ENCODE data around the gene GRIN2B. TPM values are rescaled to one million over a fixed set of nuclear protein-coding genes. Genes with fewer than 3 reads are reported as not detected.

Gene GRIN2B
- total and polyA plus RNA-seq, 10 of the 15 experiments (the other 5 are each of a cell fraction or from before 2014, with no cell fraction given), result under 0.01 TPM; not detected in 9

GRCh38 chr12:13980538-13981295 is 685 bp downstream of the GRIN2B start:
- ChIA-PET POLR2A (no interaction called here), RAD21 (ENCODE audit: unreplicated experiment) (no interaction called here), CTCF (interaction anchor here (0.7 kb wide), 1 partner anchor 77 kb away, joined by 3 read pairs; no protein-coding TSS in a partner anchor), SMC1A (ENCODE audit: uncharacterized antibody, unreplicated experiment) (no interaction called here)
- H3K9ac ChIP-seq (ENCODE audit: control insufficient read depth, insufficient read depth, low read length), result no peak overlapping the region
- H3K27me3 ChIP-seq (replicated peaks in 1 of 2; ENCODE audit: control insufficient read depth in 2 of 2, insufficient read depth in 2 of 2, low read length in 1 of 2), result peaks cover 0 to 10% of the 10 kb centered on the region in 2 experiments
- no peaks in the 10 kb centered on the region for H3K9me3 ChIP-seq (replicated peaks; ENCODE audit: control insufficient read depth, insufficient read depth, low read length)
- H3K4me2 ChIP-seq (ENCODE audit: control insufficient read depth, insufficient read depth), result peak overlapping the region; percentile 7; the same call in 1 of the 2 replicates
- 28% methylated on average over 47 of the region's 53 CpGs for WGBS (ENCODE audit: insufficient coverage, insufficient replicate concordance, low lambda C conversion rate, missing lambda C conversion rate)
- H3K4me1 ChIP-seq (ENCODE audit: control insufficient read depth, insufficient read depth, low read length), result no peaks in the 10 kb centered on the region
- no peak overlapping the region for H3K27ac ChIP-seq (ENCODE audit: control insufficient read depth, insufficient read depth)
- in situ Hi-C loops (cut with MboI), result no loop called here
- intact Hi-C loops (cut with micrococcal nuclease; ENCODE audit: unreplicated experiment), result no loop called here
- TF ChIP-seq SP1 (IDR thresholded peaks at IDR 0.05; ENCODE audit: low read depth, low read length) (no peak), SMARCA5 (IDR thresholded peaks at IDR 0.05) (no peak), POLR2AphosphoS5 (IDR thresholded peaks at IDR 0.05; ENCODE audit: low read length) (no peak), ZNF274 (IDR thresholded peaks at IDR 0.05; ENCODE audit: insufficient read depth, insufficient read length) (no peak), STAT3 (IDR thresholded peaks at IDR 0.05; ENCODE audit: low read depth, low read length) (no peak), HDAC6 (IDR thresholded peaks at IDR 0.05; ENCODE audit: unreplicated experiment) (no peak), PAX8 (IDR thresholded peaks at IDR 0.05) (no peak), EZH2 (IDR thresholded peaks at IDR 0.05; ENCODE audit: borderline replicate concordance, control insufficient read depth, low read depth, low read length) (no peak), BACH1 (IDR thresholded peaks at IDR 0.05; ENCODE audit: borderline replicate concordance) (no peak), TCF12 (IDR thresholded peaks at IDR 0.05; ENCODE audit: low read depth, low read length) (no peak), TCF3 (IDR thresholded peaks at IDR 0.05; ENCODE audit: borderline replicate concordance, insufficient read depth, low read depth, low read length) (no peak), MLLT1 (IDR thresholded peaks at IDR 0.05) (no peak)
- TF ChIP-seq, protein P1, sequence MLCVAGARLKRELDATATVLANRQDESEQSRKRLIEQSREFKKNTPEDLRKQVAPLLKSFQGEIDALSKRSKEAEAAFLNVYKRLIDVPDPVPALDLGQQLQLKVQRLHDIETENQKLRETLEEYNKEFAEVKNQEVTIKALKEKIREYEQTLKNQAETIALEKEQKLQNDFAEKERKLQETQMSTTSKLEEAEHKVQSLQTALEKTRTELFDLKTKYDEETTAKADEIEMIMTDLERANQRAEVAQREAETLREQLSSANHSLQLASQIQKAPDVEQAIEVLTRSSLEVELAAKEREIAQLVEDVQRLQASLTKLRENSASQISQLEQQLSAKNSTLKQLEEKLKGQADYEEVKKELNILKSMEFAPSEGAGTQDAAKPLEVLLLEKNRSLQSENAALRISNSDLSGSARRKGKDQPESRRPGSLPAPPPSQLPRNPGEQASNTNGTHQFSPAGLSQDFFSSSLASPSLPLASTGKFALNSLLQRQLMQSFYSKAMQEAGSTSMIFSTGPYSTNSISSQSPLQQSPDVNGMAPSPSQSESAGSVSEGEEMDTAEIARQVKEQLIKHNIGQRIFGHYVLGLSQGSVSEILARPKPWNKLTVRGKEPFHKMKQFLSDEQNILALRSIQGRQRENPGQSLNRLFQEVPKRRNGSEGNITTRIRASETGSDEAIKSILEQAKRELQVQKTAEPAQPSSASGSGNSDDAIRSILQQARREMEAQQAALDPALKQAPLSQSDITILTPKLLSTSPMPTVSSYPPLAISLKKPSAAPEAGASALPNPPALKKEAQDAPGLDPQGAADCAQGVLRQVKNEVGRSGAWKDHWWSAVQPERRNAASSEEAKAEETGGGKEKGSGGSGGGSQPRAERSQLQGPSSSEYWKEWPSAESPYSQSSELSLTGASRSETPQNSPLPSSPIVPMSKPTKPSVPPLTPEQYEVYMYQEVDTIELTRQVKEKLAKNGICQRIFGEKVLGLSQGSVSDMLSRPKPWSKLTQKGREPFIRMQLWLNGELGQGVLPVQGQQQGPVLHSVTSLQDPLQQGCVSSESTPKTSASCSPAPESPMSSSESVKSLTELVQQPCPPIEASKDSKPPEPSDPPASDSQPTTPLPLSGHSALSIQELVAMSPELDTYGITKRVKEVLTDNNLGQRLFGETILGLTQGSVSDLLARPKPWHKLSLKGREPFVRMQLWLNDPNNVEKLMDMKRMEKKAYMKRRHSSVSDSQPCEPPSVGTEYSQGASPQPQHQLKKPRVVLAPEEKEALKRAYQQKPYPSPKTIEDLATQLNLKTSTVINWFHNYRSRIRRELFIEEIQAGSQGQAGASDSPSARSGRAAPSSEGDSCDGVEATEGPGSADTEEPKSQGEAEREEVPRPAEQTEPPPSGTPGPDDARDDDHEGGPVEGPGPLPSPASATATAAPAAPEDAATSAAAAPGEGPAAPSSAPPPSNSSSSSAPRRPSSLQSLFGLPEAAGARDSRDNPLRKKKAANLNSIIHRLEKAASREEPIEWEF (IDR thresholded peaks at IDR 0.05; ENCODE audit: insufficient replicate concordance, low read depth, low read length), result no peak
- H3K36me3 ChIP-seq (ENCODE audit: control insufficient read depth in 2 of 2, insufficient read depth in 2 of 2, low read length in 1 of 2), result no peaks in the 10 kb centered on the region
- FAIRE-seq (no peak), DNase-seq (ENCODE audit: low read depth, low spot score) (no peak), ATAC-seq (no peak)
- no TSS peak for BruUV-seq (replicated peaks)
- H4K20me1 ChIP-seq (ENCODE audit: control insufficient read depth, insufficient read depth), result no peaks in the 10 kb centered on the region
- no peaks in the 10 kb centered on the region for H3K79me2 ChIP-seq (ENCODE audit: control insufficient read depth, insufficient read depth, low read length)
- H3K4me3 ChIP-seq, result no peak overlapping the region
- H2AFZ ChIP-seq (ENCODE audit: control insufficient read depth, low read depth, low read length), result no peak overlapping the region
